ENCODE data around the gene NECTIN4.
"Not testable (repeated sequence)": the region's sequence is repeated elsewhere in the genome, so short reads cannot be mapped to it uniquely, and the experiment has no call there.

NECTIN4 gene

DNA sequence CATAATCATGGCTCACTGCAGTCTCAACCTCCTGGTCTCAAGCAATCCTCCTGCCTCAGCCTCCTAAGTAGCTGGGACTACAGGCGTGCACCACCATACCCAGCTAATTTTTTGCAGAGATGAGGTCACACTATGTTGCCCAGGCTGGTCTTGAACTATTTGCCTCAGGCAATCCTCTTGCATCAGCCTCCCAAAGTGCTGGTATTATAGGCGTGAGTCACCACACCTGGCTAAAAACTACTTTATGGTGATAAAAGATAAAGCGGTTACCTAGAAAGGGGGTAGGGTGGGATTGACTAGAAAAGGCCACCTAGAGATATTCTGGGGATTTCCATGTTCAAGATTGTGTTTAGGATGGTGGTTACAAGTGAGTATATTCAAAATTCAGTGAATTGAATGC is 55.6 kb downstream of the NECTIN4 start:
- DNase-seq (ENCODE audit: insufficient read length, low spot score) (no peak), FAIRE-seq (no peak)

DNA sequence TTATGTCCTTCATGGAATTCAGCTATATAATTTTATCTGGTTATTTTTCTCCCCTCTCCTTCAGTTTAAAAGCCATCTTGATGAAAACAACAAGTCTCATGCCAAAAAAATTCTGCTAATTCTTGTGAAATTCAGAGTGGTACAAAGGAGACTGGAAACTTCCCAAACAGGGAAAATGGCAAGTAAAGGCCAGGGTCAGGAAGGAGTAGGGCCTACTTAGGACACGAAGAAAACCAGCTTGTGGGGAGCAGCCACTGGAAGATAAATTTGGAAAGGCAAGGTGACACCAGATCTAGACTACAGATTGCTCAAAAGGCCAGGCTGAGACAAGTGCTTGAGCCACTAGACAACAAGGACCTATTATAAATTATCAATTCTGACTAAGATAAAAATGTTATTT is 56.9 kb downstream of the NECTIN4 start:
- no peak for DNase-seq (ENCODE audit: insufficient read length, low spot score)
- no peak for FAIRE-seq

DNA sequence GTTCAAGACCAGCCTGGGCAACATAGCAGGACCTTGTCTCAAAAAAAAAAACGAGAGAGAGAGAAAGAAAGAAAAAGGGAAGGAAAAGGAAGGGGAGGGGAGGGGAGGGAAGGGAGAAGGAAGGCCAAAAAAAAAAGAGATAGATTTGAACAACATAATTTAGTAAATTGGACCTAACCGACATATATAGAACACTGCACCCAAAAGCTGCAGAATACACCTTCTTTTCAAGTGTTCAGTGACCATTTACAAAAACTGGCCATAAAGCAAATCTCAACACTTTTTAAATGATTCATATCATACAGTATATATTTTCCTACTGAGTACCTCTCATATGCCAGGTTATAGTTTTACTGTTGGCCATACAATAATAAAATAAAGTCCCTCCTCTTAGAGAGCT is 57.5 kb downstream of the NECTIN4 start:
- no peak for DNase-seq (ENCODE audit: insufficient read length, low spot score)
- no peak for FAIRE-seq

DNA sequence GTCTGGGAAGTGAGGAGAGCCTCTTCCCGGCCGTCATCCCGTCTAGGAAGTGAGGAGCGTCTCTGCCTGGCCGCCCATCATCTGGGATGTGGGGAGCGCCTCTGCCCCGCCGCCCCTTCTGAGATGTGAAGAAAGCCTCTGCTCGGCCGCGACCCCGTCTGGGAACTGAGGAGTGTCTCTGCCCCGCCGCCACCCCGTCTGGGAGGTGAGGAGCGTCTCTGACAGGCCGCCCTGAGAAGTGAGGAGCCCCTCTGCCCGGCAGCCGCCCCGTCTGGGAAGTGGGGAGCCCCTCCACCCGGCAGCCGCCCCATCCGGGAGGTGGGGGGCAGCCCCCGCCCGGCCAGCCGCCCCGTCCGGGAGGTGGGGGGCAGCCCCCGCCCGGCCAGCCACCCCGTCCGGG is 59.9 kb downstream of the NECTIN4 start:
- DNase-seq (ENCODE audit: insufficient read length, low spot score); FAIRE-seq: not testable (repeated sequence)

DNA sequence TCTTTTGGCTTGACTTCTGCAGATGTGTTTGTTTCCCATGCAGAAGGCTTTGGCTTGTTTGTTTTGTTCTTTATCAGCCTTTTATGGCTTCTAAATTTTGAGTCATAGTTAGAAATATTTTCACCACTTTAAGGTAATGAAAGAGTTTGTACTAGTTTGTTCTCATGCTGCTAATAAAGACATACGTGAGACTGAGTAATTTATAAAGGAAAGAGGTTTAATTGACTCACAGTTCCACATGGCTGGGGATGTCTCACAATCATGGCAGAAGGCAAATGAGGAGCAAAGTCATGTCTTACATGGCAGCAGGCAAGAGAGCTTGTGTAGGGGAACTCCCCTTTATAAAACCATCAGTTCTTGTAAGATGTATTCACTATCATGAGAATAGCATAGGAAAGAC is 62.4 kb downstream of the NECTIN4 start:
- DNase-seq (ENCODE audit: insufficient read length, low spot score); FAIRE-seq: not testable (repeated sequence)

DNA sequence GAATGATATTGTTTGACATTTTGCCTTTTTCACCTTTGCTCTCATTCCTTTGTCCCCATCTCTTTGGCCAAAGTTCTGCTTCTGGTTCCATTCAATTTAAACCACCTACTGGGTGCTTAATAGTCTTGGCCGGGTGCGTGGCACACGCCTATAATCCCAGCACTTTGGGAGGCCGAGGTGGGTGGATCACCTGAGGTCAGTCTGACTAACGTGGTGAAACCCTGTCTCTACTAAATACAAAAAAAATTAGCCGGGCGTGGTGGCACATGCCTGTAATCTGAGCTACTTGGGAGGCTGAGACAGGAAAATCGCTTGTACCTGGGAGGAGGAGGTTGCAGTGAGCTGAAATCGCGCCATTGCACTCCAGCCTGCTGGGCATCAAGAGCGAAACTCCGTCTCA is 66.9 kb downstream of the NECTIN4 start:
- FAIRE-seq; DNase-seq (ENCODE audit: insufficient read length, low spot score): not testable (repeated sequence)

DNA sequence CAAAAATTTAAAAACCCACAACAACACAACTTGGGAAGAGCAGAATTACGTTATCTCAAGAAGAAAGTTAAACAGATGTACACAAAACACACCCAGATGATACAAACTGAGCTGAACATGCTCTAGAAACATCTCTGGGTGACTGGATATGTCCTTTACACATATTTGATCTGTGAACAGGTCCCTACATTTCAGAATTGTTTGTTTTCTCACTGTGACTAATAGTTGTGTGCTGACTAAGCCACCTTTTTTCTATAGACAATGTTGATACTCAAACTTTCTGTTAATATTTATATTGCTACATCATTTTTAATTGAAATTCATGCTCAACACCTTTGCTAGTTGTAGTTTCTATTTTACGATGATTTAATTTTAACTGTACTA is 67.4 kb downstream of the NECTIN4 start:
- DNase-seq (ENCODE audit: insufficient read length, low spot score) (no peak), FAIRE-seq (no peak)

DNA sequence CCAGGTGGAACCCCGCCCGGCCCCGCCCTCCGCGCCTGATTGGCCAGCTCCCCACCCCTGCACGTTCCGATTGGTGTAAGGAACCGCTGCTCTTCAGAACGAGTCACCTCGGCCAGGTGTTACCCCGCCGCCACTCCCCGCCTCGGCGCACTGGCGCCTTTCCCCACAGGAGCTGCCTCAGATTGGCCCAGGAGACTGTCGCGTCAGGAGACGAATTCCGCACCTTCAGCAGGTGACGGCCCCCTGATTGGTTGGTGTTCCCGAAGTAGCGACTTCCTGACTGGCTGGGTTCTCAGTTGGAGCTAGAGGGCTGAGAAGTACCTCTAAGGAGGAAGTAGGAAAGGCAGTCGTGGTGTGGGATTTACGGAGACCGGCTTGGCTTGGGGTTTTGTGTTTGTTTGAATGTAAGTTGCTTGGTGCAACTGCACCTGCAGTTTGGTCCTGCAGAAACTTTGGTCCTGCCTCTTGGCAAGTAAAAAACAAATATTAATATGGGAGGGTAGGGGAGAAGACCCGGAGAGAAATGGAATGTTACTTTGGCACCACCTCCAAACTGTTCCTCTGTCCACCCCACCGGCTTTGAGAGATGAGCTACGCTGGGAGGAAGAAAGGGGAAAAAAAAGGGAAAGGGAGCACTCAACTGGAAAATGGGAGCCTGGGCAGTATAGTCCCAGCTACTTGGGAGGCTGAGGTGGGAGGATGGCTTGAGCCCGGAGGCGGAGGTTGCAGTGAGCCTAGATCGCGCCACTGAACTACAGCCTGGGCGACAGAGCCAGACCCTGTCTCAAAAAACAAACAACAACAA is 68.0 kb downstream of the NECTIN4 start:
- no peak for FAIRE-seq

More for the DNA sequence above, 68.0 kb downstream of the NECTIN4 start:
- DNase-seq (ENCODE audit: insufficient read length, low spot score) = peak; percentile 74
